ENCODE results near the gene ARHGAP26. TPM values are rescaled to one million over a fixed set of nuclear protein-coding genes. Genes with fewer than 3 reads are reported as not detected.

The ARHGAP26 gene
- polyA plus RNA-seq, 3 donors = 9.5 to 14.5 (median 14.4) TPM

DNA sequence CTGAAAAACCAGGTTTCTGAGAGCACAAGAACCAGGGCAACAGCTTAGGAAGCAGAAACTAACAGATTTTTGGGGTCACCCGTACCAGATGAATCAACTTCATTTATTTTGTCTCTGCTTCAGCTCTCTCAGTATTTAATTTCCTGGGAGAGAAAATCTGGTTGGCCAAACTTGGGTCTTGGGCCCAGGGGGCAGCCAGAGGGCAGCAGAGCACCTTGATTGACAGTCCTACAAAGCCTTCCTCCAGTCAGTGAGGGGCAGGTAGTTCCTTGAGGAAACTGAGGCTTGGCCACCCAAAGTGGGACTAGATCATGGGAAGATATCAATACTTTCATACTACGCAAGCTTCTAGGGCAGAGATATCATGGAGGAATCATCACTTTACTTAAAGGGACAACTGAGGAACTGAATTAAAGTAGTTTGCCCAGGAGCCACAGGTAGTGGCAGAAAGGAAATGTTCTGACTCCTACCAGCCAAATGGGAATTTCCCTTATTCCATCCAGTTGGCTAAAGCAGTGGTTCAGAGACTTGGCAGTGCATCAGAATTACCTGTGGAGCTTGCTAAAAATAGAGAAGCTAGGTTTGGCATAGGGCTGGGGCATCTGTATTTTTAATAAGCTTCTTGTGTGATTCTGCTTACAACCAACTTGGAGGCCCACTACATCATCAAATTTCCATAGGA lies 21.5 kb upstream of the ARHGAP26 start:
- no peak for DNase-seq

DNA sequence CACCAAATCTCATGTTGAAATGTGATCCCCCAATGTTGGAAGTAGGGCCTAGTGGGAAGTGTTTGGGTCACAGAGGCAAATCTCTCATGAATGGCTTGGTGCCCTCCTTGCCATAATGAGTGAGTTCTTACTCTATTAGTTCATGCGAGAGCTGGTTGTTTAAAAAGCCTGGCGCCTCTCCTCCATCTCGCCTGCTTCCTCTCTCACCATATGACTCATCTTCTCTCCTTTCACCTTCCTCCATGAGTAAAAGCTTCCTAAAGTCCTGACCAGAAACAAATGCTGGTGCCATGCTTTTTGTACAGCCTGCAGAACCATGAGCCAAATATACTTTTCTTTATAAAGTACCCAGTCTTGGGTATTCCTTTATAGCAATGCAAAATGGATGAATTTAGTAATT lies 20.9 kb upstream of the ARHGAP26 start:
- no peak for DNase-seq

DNA sequence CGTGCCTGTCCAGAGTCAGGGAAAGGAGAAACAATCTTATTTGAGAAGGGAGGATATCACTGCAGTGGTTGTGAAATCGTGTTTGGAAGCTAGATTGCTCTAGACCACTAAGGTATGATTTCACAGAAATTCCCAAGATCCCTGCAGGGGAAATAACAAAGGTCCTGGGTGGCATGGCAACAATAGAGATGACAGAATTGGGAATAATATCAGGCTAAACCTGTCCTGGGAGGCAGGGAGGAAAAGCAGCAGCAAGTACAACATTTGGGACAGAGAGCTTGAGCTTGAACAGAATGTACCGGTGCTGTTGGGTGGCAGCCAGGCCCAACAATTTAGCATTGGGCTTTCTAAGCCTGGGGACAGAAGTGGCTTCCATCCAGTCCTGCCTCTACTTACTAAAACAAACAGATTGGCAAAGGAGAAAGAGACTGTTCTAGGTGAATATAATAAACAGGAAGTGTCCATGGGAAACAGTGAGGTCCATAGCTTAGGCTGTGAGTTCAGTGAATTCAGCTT lies 17.0 kb upstream of the ARHGAP26 start:
- no peak for DNase-seq

DNA sequence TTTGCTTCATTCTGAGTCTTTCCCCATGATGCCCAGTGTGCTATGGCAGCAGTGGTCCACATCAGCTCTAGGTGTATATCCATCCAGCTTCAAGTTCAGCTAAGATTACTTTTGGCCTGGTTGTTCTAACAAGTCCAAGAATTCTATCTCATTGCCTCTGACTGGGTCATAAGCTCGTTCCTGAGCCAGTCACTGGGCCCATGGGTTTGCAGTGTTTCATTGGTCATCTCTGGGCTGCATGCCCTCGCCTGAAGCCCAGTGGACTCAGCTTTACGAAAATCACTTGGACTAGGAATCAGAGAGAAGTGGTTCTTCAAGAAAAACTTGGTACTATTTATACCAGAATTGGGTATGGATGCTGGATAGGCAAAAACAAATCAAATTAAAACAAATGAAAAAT lies 16.1 kb upstream of the ARHGAP26 start:
- DNase-seq = no peak

DNA sequence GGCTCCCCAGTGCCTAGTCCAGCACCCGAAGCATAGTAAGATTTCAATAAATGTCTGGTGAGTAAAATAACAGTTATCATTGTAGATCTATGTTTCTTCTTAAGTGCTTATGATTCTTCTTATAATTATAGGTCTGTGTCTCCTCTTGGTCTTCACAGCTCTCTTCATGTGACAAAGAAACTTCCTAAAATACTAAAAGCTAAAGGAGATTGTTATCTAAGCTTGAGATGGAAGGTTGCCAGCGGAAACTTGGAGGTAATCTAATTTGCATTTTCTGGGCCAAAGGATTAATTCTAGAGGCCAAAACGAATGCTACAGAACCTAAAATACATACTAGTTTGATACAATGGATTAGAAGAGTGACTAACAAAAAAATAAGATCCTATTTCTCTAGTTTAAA lies 13.6 kb upstream of the ARHGAP26 start:
- no peak for DNase-seq

DNA sequence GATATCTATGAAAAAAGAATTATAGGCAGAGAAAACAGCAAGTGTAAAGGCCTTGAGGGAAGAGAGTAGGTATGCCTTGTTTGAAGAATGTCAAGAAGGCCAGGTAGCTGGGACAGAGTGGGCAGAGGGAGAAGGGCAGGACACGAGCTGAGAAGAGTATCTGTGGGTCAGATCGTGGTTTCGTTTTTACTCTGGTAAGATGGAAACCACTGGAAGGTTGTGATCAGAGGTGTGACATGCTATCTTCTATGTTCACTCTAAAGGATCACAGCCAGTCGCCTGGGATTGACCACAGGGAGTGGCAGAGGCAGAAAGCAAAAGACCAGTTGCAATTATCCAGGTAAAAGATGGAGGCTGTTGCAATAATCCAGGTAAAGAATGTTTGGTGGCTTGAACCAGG lies 12.6 kb upstream of the ARHGAP26 start:
- no peak for DNase-seq

DNA sequence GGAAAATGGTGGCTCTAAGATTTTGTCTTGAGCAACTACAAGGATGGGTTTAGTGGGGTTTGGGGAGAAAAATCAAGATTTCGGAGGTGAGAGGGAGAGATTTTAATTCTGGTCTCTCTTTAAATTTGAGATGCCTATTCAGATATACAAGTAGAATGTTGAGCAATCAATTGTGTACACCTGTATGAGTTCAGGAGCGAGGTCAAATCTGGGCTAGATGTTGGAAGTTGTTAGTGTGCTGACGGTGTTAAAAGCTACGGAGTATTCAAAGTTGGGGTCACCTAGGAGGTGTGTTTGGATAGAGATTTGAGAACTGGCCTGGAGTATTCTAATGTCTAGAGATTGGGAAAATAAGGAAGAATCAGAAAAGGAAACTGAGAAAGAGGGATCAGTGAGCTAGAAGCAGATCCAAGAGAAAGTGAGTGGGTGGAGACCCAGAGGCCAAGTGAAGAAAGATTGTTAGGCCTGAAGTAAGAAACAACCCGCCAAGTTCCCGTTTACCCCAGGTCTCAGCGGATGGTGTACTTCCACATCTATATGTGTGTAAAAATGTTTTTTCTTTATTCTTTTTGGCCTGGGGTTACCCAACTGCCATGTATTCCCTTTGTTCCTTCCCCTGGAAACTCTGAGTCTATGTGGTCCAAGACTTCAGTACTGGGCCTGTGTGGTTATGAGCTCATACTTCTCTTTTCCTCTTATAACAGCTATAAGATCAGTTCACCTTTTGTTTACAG lies 11.9 kb upstream of the ARHGAP26 start:
- no peak for DNase-seq

DNA sequence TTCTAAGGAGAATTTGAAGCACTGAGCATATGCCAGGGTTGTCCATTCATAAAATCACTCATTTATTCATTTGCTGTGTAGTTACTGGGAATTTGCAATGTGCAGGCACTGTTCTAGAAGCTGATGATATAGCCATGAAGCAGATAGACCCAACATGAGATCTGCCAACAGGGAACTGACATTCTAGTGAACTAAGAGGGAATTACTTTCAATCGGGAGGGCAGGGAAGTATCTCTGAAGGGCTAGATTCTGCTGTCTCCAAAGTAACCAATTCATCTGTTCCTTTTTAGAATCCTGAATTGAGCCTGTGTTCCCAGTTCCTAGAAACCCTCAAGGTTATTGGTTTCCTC lies 11.4 kb upstream of the ARHGAP26 start:
- DNase-seq = no peak

DNA sequence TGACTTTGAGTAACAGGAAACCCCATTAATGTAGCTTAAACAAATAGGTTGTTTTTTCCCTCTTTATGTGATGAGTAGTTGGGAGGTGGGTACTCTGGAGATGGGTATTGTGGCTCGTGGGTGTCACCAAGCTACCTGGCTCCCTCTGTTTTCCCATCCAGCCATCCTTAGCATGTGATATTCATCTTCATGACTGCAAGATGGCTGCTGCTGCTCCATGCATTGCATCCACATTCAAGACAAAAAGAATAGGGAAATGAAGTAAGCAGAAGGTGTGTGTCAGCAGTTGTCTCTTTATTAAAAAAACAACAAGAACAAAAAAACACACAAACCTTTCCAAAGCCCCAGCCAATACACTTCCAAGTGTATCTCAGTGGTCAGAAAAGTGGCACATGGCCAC lies 6.5 kb upstream of the ARHGAP26 start:
- DNase-seq = no peak

DNA sequence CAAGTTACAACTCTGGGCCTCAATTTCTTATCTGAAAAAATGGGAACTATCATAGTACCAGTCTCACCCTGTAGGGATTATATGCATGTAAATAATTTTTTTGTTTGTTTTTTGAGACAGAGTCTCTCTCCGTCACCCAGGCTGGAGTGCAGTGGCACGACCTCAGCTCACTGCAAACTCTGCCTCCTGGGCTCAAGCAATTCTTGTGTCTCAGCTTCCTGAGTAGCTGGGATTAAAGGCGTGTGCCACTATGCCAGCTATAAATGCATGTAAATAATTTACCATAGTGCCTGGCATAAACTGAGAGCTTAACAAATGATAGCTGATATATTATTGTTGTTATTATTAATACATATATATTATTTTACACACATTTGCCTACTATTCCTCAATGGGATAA lies 3.0 kb upstream of the ARHGAP26 start:
- no peak for DNase-seq

DNA sequence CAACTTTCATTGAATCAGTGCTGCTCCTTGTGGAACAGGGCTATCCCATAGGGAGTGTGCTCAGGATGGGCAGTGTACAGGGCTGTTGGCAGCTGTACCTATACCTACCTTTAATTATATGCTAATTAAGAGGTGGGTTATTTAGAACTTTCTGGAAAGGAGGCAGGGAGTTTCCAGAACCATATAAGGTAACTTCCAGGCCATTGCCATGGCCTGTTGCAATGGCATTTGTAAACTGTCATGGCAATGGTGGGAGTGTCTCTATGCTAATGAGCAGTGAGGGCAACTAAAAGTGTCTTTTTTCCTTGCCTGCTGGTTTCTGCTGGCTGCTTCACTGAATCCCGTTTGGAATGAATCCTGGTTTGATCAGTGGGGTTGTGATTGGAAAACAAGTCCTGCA lies 2.3 kb upstream of the ARHGAP26 start:
- no peak for DNase-seq

DNA sequence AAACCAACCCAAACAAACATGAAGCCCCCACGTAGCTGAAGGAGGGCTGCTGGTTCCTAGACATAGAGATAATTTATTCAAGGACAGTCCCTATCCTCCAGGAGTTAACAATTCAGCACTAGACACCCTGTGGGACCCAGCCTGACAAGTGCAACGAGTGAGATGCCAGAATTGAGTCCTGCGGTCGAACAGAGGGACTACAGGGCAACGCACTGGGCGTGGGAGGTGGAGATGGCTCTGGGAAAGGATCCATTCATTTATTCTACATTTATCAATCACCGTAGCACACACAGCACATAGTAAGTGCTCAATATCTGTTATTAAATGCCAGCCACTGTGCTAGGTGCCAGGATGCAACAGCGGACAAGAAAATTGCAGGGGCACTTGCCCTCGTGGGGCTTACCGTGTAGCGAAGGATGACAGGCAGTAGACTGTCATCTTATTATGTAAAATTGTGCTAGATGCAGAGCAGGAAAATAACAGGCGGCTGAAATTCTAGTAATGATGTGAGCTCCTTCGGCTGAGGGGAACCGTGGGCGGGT lies 855 bp upstream of the ARHGAP26 start:
- DNase-seq = no peak

DNA sequence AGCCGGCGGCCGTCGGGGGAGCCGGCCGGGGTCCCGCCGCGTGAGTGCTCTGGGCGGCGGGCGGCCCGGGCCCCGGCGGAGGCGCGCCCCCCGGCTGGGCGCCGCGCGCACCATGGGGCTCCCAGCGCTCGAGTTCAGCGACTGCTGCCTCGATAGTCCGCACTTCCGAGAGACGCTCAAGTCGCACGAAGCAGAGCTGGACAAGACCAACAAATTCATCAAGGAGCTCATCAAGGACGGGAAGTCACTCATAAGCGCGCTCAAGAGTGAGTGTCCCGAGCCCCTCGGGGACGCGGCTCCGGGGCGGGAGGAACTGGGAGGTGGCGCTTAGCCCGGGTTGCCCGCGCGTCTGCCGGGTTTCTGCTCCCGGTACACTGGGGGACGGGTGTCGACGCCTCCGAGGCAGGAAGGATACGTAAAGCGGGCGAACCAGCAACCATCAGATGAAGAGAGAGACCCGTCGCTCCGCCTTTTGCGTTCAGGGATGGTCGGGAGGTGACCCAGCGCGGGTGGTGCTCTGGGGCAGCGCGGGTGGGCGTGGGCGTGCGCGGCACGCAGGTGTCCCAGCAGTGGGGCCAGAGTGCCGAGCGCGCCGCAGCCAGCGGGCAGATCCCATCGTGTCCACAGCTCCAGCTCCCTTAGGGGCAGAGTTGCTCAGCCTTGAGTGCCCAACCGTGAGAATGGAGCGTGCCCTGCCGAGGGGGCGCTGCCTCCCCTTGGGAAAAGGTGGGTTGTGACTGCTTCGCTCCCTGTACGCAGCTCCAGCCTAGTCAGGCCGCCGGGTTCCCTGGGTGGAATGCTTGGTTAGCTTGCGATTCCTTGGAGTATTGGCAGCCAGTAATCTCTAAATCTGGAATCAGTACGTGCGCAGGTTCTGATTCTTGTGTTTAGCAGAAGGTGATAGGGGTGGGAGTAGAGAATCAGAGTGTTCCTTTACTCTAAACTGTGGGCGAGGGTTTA lies 753 bp downstream of the ARHGAP26 start:
- peak; percentile 67 for DNase-seq

DNA sequence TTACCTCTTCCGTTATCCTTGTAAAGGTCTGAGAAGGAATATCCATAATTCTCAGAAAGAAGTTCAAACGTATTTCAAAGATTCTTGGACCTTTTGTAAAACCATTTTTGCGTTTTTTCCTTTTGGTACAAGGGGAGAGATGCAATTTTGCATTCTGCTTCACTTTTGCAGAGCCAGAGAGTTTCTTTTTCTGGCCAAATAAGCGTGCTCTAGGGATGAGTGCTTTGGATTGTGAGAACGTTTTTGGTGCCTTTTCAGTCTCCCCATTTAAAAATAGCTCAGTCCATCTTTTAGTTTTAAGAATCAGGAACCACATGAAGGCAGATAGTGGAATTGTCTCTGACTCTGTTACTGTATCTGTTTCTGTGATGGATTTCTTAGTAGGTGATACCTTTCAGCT lies 1.5 kb downstream of the ARHGAP26 start:
- no peak for DNase-seq

DNA sequence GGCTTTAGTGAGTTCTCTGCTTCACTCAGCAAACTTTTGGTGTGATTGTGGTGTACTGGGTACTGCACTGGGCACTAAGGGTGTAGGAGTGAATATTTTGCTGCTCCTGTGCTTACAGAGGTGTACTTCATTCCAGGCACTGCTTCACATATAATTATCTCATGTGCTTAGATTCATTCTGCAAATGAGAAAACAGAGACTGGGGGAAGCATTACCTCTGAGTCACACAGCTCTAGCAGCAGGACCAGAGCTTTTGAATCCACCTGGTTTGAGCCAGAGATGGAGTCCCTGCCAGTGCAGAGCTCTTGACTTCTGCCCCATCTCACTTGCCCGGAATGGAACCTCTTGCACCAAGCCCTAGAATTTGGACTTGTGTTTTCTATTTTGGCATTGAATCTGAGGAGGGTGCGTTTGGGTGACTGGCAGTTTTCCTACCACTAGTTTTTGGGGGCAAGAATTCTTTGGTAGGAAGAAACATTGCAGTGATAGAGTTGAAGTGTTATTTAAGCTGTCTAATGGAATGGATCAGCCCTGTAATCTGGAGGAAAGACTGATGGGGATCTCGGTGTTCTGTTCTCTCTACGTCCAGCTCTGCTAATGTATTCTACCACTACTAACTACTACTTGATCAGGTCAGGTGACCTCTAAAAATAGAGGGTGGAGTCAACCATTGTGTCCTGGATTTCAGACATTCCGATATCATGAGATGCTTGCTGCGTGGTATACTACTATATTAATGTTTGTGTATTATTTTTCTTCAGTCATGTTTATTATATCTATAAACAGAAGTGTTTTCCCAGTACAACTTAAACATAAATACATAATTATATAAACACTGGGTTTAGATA lies 2.5 kb downstream of the ARHGAP26 start:
- no peak for DNase-seq

DNA sequence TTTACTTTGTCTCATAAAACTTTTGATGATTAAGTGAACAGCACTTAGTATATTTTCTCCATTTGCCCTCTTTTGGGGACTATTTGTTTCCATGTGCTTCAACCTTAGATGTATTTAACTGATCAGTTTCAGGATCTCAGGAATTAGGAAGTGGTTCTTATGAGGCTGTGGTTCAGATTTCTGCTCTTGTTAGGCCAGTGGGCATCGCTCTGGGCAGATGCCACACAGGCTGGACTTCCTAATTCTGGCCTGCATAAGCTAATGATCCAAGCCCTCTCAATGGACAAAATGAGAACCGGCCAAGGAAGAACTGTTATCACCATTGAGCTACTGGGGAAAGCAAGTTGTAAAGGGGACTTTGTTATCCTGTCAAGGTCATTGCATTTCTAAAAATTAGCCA lies 6.9 kb downstream of the ARHGAP26 start:
- DNase-seq = no peak

DNA sequence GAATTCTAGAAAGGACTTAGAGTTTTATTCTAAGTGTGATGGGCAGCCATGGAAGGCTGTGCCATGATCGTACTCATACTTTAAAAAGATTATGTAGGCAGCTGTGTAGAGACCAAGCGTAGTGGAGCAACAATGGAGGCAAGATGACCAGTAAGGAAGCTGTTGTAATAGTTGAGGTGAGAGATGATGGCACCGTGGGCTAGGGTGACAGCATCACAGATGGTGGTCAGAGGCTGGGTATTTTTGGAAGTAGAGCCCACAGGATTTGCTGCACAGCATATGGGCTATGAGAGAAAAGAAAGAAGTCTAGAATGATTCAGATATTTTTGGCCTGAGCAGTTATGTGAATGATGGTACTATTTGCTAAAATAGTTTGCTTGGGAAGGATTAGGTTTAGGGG lies 7.7 kb downstream of the ARHGAP26 start:
- DNase-seq = no peak

DNA sequence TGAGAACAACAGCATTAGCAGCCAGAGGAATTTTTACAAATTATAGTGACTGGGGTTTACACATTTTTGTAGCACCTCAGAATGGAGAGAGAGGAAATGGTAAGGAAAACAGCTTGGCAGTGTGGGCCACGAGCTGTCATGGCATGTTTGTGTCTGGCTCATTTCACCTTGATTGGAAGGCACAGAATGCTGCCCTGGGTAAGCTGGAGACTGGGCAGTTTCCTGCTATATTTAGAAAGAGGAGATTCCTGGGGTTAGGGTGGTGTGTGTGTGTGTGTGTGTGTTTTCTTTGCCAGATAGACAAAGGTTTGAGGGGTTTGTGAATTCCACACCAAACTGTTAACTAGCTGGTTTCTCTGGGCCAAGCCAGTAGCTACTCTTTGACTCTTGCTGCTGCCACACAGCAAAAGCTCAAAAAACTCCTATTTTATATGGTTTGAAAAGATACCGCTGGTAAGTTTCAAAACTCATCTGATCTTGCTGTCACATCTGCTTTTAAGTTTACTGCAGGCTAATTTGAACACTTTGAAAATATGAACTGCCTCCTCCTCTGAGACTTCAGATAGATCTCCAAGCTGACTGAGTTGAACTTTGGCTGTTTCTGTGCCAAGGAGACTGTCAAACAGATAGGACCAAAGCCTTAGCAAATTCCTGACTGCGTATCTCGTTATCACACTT lies 9.1 kb downstream of the ARHGAP26 start:
- DNase-seq = no peak

DNA sequence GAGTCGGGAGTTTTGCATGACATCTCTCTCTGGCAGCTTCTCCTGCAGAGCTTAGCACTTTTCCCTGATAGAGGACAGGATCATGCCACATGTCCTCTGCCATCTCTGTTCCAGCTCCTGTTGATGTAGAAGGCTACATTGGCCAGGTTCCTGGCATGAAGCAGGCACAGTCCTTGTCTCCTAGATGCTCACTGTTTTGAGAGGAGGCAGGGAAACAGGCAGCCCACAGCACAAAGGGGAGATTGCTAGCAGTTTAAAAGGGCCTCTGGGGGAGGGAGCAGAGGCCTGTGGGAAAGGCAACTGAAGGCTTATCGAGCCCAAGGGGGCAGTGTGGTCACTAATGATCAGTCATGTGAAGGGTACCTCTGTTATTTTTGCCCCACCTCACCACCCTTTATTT lies 10.7 kb downstream of the ARHGAP26 start:
- DNase-seq = no peak

DNA sequence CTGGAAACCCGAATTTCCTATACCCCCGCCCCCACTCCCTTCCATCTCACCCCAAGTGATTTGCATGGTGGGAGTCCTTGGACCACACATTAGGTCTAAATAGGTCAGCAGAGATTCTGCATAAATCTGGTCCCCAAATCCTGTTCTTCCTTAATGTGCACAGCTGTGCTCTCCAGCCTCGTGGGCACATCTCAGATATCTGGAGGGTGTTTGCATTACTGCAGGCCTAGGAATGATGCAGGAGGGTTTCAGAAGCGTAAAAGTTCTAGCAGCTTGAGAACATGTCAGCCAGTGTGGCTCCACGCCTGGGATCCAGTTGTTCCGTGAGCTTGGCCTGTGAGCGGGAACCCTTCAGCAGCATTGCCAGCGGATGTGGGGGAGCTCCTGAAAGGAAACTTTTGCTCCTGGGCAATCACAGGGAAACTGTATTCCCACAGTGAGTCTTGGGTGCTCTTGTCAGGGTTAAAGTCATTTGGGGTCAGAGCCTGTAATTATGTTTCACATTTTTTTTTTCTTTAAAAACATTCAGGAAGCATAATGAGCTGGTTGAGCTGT lies 12.9 kb downstream of the ARHGAP26 start:
- no peak for DNase-seq

All from renal pelvis (tissue), 4 donors.